GM12878 (cell line): ENCODE measurements around the gene REST. TPM values are rescaled to one million over a fixed set of nuclear protein-coding genes. Genes with fewer than 3 reads are reported as not detected.

Source experiments
- ATAC-seq: fragments of 200-7000 bp; cut with Tn5 transposase; 3 replicates; pipeline ENCODE4 v1.9.1; 2020; ENCODE audit warnings: mild to moderate bottlenecking, moderate library complexity
- BruUV-seq: library from RNA; stranded (reverse); fragments of 400-500 nt; replicated peaks from 2 replicates; lab custom pipeline; 2021; lab: Mats Ljungman, UMichigan
- CTCF ChIA-PET: fragments of 300-600 bp; sonication (Branson Sonifier 250); formaldehyde crosslinking; extraction: SDS; loops from one replicate; lab custom pipeline; 2021; ENCODE audit warnings: inconsistent platforms; lab: Yijun Ruan, JAX
- POLR2A ChIA-PET: fragments of 350-600 bp; formaldehyde crosslinking; extraction: SDS; loops from one replicate; lab custom pipeline; 2021; ENCODE audit warnings: inconsistent platforms; lab: Charles Lee
- RAD21 ChIA-PET: fragments of 300-600 bp; sonication (Branson Sonifier 250); formaldehyde crosslinking; loops from one replicate; lab custom pipeline; 2023; ENCODE audit warnings: antibody characterized with exemption; ENCODE audit not compliant: unreplicated experiment; lab: Charles Lee
- SMC1A ChIA-PET: fragments of 300-600 bp; sonication (Branson Sonifier 250); formaldehyde crosslinking; loops from one replicate; lab custom pipeline; 2023; ENCODE audit not compliant: unreplicated experiment, uncharacterized antibody; lab: Charles Lee
- DNase-seq: peaks from one replicate; pipeline ENCODE4 v3.0.0-alpha.2; 2011; ENCODE audit warnings: low read depth, low spot score
- FAIRE-seq: peaks from 3 replicates; lab custom pipeline; 2011; peaks lifted over from hg19 to GRCh38; lab: Jason Lieb, UNC
- H2AFZ ChIP-seq: 2 replicates; pipeline ENCODE4 v1.6.0; 2011; ENCODE audit warnings: low read depth, low read length, control low read depth; ENCODE audit not compliant: control insufficient read depth
- H3K27ac ChIP-seq: 2 replicates; pipeline ENCODE4 v1.5.1; 2011; ENCODE audit warnings: control low read depth; ENCODE audit not compliant: control insufficient read depth, insufficient read depth
- H3K27me3 ChIP-seq, 2 experiments: replicated peaks in 1 of 2; 2 replicates each; pipeline versions ENCODE4 v1.6.0 to v1.6.1; 2011; ENCODE audit warnings: low read length in 1 of 2; ENCODE audit not compliant: control insufficient read depth in 2 of 2, insufficient read depth in 2 of 2
- H3K36me3 ChIP-seq, 2 experiments: 2 replicates each; pipeline ENCODE4 v1.5.1; 2011; ENCODE audit warnings: low read length in 1 of 2; ENCODE audit not compliant: control insufficient read depth in 2 of 2, insufficient read depth in 2 of 2
- H3K4me1 ChIP-seq: 2 replicates; pipeline ENCODE4 v1.6.1; 2011; ENCODE audit warnings: mild to moderate bottlenecking, low read length, moderate library complexity, mixed read lengths; ENCODE audit not compliant: control insufficient read depth, insufficient read depth
- H3K4me2 ChIP-seq: 2 replicates; pipeline ENCODE4 v1.6.0; 2011; ENCODE audit warnings: control low read depth; ENCODE audit not compliant: control insufficient read depth, insufficient read depth
- H3K4me3 ChIP-seq: fragments of 200-600 bp; sonication (generic); 2 replicates; pipeline ENCODE4 v1.5.1; 2016
- H3K79me2 ChIP-seq: 2 replicates; pipeline ENCODE4 v1.6.0; 2011; ENCODE audit warnings: low read length; ENCODE audit not compliant: control insufficient read depth, insufficient read depth
- H3K9ac ChIP-seq: 2 replicates; pipeline ENCODE4 v1.8.0; 2011; ENCODE audit warnings: low read length, control low read depth, mixed read lengths; ENCODE audit not compliant: control insufficient read depth, insufficient read depth
- H3K9me3 ChIP-seq: replicated peaks from 3 replicates; pipeline ENCODE4 v1.5.1; 2011; ENCODE audit warnings: mild to moderate bottlenecking, low read length; ENCODE audit not compliant: control insufficient read depth, insufficient read depth
- H4K20me1 ChIP-seq: 2 replicates; pipeline ENCODE4 v1.6.0; 2011; ENCODE audit not compliant: control insufficient read depth, insufficient read depth
- BCLAF1 ChIP-seq: fragments of 450-650 bp; IDR thresholded peaks from 2 replicates; pipeline ENCODE4 v1.6.1; 2017; ENCODE audit warnings: antibody characterized with exemption, mild to moderate bottlenecking, moderate library complexity
- DPF2 ChIP-seq: fragments of 450-650 bp; IDR thresholded peaks from 2 replicates; pipeline ENCODE4 v1.6.1; 2017; ENCODE audit warnings: mild to moderate bottlenecking
- PML ChIP-seq: IDR thresholded peaks from 2 replicates; pipeline ENCODE4 v1.6.1; 2012; ENCODE audit warnings: low read length, inconsistent platforms
- RBBP5 ChIP-seq: fragments of 200-600 bp; sonication (generic); conservative IDR thresholded peaks from 2 replicates; pipeline ENCODE4 v1.6.1; 2016
- SUZ12 ChIP-seq: fragments of 200-600 bp; sonication (generic); IDR thresholded peaks from one replicate; pipeline ENCODE4 v1.6.1; 2018; ENCODE audit warnings: antibody characterized with exemption, mild to moderate bottlenecking; ENCODE audit not compliant: unreplicated experiment
- ZBTB11 ChIP-seq: fragments of 450-650 bp; formaldehyde crosslinking; IDR thresholded peaks from 2 replicates; pipeline ENCODE4 v1.5.0; 2022; ENCODE audit warnings: mild to moderate bottlenecking, missing genetic modification characterization
- WGBS: methylation state at CpG from one replicate; pipeline ENCODE4 v1.1.6; 2016; ENCODE audit warnings: low lambda C conversion rate; ENCODE audit not compliant: insufficient replicate concordance, insufficient coverage; ENCODE audit errors: missing lambda C conversion rate; 5-methylcytosine and 5-hydroxymethylcytosine counted together
- in situ Hi-C: fragments of 300-500 bp; cut with MboI; formaldehyde crosslinking; loops from 9 replicates; pipeline ENCODE4 v1.14.3; 2018; ENCODE audit warnings: mixed read lengths
- intact Hi-C: fragments of 100-400 bp; cut with micrococcal nuclease; formaldehyde crosslinking; loops from one replicate; pipeline ENCODE4 v1.14.2; 2022; ENCODE audit not compliant: unreplicated experiment
- polyA plus RNA-seq, 11 experiments: library from polyadenylated mRNA; depleted of rRNA in 4 of 11; unstranded in 6 of 11; stranded (reverse) in 5 of 11; fragments of >200 nt; fragmentation: Nextera tagmentation in 4 of 11; fragmentation: Illumina TruSeq in 1 of 11; extraction: Ambion mirVana in 4 of 11; extraction: Trizol in 1 of 11; gene quantifications; 1 replicate in 1 of 11; 2 replicates in 10 of 11; pipeline versions ENCODE4 v1.2.1 to v1.2.3, GENCODE V29; 2011 to 2016; ENCODE audit warnings: inconsistent platforms in 2 of 11, missing spikeins in 2 of 11, low read depth in 1 of 11
- total RNA-seq, 4 experiments: library from RNA; depleted of rRNA in 3 of 4; stranded (reverse); fragments of >200 nt in 3 of 4; fragmentation: Illumina TruSeq in 1 of 4; extraction: Trizol in 1 of 4; gene quantifications; 2 replicates each; pipeline versions ENCODE4 v1.2.1 to v1.2.3, GENCODE V29; 2013 to 2021

Gene REST
- total and polyA plus RNA-seq, 10 of the 15 experiments (the other 5 are each of a cell fraction or from before 2014, with no cell fraction given): 3.7 to 36.3 (median 20.4) TPM

GRCh38 chr4:56972389-56972788 is 64.7 kb downstream of the REST start:
- in situ Hi-C loops (no loop called here), intact Hi-C loops (no loop called here)
- Histone ChIP-seq H3K36me3 (peaks cover 6 to 19% of the 10 kb centered on the region in 2 experiments), H3K9me3 (peaks cover 14% of the 10 kb centered on the region), H3K4me2 (no peak overlapping the region), H3K9ac (no peak overlapping the region), H4K20me1 (peaks cover 6% of the 10 kb centered on the region; the same call in 1 of the 2 replicates), H3K27ac (no peak overlapping the region), H3K27me3 (no peaks in the 10 kb centered on the region), H3K4me3 (no peak overlapping the region), H3K79me2 (peaks cover 36% of the 10 kb centered on the region), H3K4me1 (no peaks in the 10 kb centered on the region), H2AFZ (no peak overlapping the region)
- ChIA-PET SMC1A (interaction anchor here (0.8 kb wide), 1 partner anchor 10 kb away, joined by 3 read pairs; no protein-coding TSS in a partner anchor), RAD21 (no interaction called here), CTCF (interaction anchor here (0.8 kb wide), 1 partner anchor 12 kb away, joined by 5 read pairs; no protein-coding TSS in a partner anchor), POLR2A (no interaction called here)
- TF ChIP-seq PML: no peak
- TF ChIP-seq SUZ12: no peak
- no peak for TF ChIP-seq DPF2
- no peak for TF ChIP-seq RBBP5
- no peak for TF ChIP-seq BCLAF1
- TF ChIP-seq ZBTB11: no peak
- ATAC-seq: no peak
- no peak for FAIRE-seq
- 97% methylated on average over 2 of the region's 2 CpGs for WGBS
- BruUV-seq: no TSS peak
- DNase-seq: no peak
